SK-N-SH (cell line): ENCODE results near the gene CCNB1. TPM values are rescaled to one million over a fixed set of nuclear protein-coding genes. Genes with fewer than 3 reads are reported as not detected.

Experiments
- CTCF ChIA-PET: fragments of 300-600, 350-600 bp; formaldehyde crosslinking; extraction: SDS; loops from one replicate; lab custom pipeline; 2021; lab: Yijun Ruan, JAX
- POLR2A ChIA-PET: fragments of 350-600 bp; sonication (Branson Sonifier 250); formaldehyde crosslinking; extraction: SDS; loops from one replicate; lab custom pipeline; 2020; ENCODE audit warnings: antibody characterized with exemption, inconsistent platforms; lab: Yijun Ruan, JAX
- DNase-seq: peaks from one replicate; pipeline ENCODE4 v3.0.0; 2012
- H2AFZ ChIP-seq: fragments of 200-600 bp; sonication (generic); 2 replicates; pipeline ENCODE4 v1.8.1; 2016; ENCODE audit warnings: antibody characterized with exemption, mild to moderate bottlenecking, low read depth
- H3F3A ChIP-seq: fragments of 200-600 bp; sonication (generic); replicated peaks from 2 replicates; pipeline ENCODE3; 2016; ENCODE audit warnings: antibody characterized with exemption, mild to moderate bottlenecking; ENCODE audit not compliant: insufficient read depth
- H3K27ac ChIP-seq, 2 experiments: fragments of 200-500 bp in 1 of 2; fragments of 200-600 bp in 1 of 2; sonication (Bioruptor generic) in 1 of 2; sonication (generic), shearing (Covaris generic) in 1 of 2; 2 replicates each; pipeline versions ENCODE4 v1.5.1 to v1.6.1; 2014 to 2016; ENCODE audit warnings: low read depth in 2 of 2, inconsistent platforms in 1 of 2, low read length in 1 of 2, mild to moderate bottlenecking in 1 of 2, mixed read lengths in 1 of 2
- H3K27me3 ChIP-seq: fragments of 200-600 bp; sonication (generic), shearing (Covaris generic); 2 replicates; pipeline ENCODE4 v1.6.1; 2016; ENCODE audit warnings: mixed run types; ENCODE audit not compliant: insufficient read depth
- H3K36me3 ChIP-seq, 2 experiments: fragments of 200-500 bp in 1 of 2; fragments of 200-600 bp in 1 of 2; sonication (Bioruptor generic) in 1 of 2; sonication (generic) in 1 of 2; replicated peaks in 1 of 2; 2 replicates each; pipeline versions ENCODE3 to v1.5.1; 2014 to 2016; ENCODE audit warnings: low read length in 1 of 2, mild to moderate bottlenecking in 1 of 2; ENCODE audit not compliant: insufficient read depth in 2 of 2, control insufficient read depth in 1 of 2
- H3K4me1 ChIP-seq, 2 experiments: fragments of 200-500 bp in 1 of 2; fragments of 200-600 bp in 1 of 2; sonication (Bioruptor generic) in 1 of 2; sonication (generic), shearing (Covaris generic) in 1 of 2; 2 replicates each; pipeline versions ENCODE4 v1.5.1 to v1.6.1; 2014 to 2016; ENCODE audit warnings: low read depth in 1 of 2, low read length in 1 of 2, mixed run types in 1 of 2; ENCODE audit not compliant: insufficient read depth in 2 of 2, control insufficient read depth in 1 of 2
- H3K4me2 ChIP-seq: fragments of 200-600 bp; sonication (generic), shearing (Covaris generic); 2 replicates; pipeline ENCODE4 v1.6.1; 2017; ENCODE audit warnings: mixed run types
- H3K4me3 ChIP-seq, 2 experiments: fragments of 200-500 bp in 1 of 2; fragments of 200-600 bp in 1 of 2; sonication (Bioruptor generic) in 1 of 2; sonication (generic), shearing (Covaris generic) in 1 of 2; 2 replicates each; pipeline versions ENCODE4 v1.5.1 to v1.8.1; 2014 to 2016; ENCODE audit warnings: low read depth in 2 of 2, inconsistent platforms in 1 of 2, low read length in 1 of 2, mild to moderate bottlenecking in 1 of 2, mixed read lengths in 1 of 2, moderate library complexity in 1 of 2
- H3K79me2 ChIP-seq: fragments of 200-600 bp; sonication (generic); 2 replicates; pipeline ENCODE4 v1.8.1; 2017; ENCODE audit warnings: mild to moderate bottlenecking; ENCODE audit not compliant: insufficient read depth
- H3K9ac ChIP-seq: fragments of 200-600 bp; sonication (generic); 2 replicates; pipeline ENCODE4 v1.6.1; 2017; ENCODE audit warnings: mixed run types
- H3K9me2 ChIP-seq: fragments of 200-600 bp; sonication (generic); 2 replicates; pipeline ENCODE4 v1.6.1; 2017; ENCODE audit warnings: mixed run types
- H3K9me3 ChIP-seq: fragments of 200-600 bp; sonication (generic); 2 replicates; pipeline ENCODE4 v1.6.1; 2017; ENCODE audit warnings: mixed run types, mild to moderate bottlenecking, moderate library complexity
- H4K20me1 ChIP-seq: fragments of 200-600 bp; sonication (generic); 2 replicates; pipeline ENCODE4 v1.6.1; 2017; ENCODE audit warnings: mild to moderate bottlenecking, mixed run types; ENCODE audit not compliant: insufficient read depth
- CHD2 ChIP-seq: fragments of 150-350 bp; IDR thresholded peaks from 2 replicates; pipeline ENCODE4 v1.6.1; 2018; ENCODE audit warnings: low read length; ENCODE audit not compliant: partially characterized antibody
- EZH2phosphoT487 ChIP-seq: fragments of 200-600 bp; sonication (generic); IDR thresholded peaks from 2 replicates; pipeline ENCODE4 v1.6.1; 2017; ENCODE audit warnings: low read depth, mixed run types, mild to moderate bottlenecking, antibody characterized with exemption, moderate library complexity, borderline replicate concordance
- JUND ChIP-seq: IDR thresholded peaks from 2 replicates; pipeline ENCODE4 v1.4.0; 2012
- NFIC ChIP-seq: IDR thresholded peaks from 2 replicates; pipeline ENCODE4 v1.4.0; 2012; ENCODE audit warnings: borderline replicate concordance
- RAD21 ChIP-seq: IDR thresholded peaks from 2 replicates; pipeline ENCODE4 v1.6.1; 2012; ENCODE audit warnings: mild to moderate bottlenecking, low read length
- RCOR1 ChIP-seq: fragments of 150-350 bp; IDR thresholded peaks from 2 replicates; pipeline ENCODE4 v1.6.1; 2017; ENCODE audit warnings: antibody characterized with exemption, low read length
- SMC3 ChIP-seq: IDR thresholded peaks from 2 replicates; pipeline ENCODE4 v1.6.1; 2012; ENCODE audit warnings: low read depth, low read length, improper control_type of control experiment
- TCF12 ChIP-seq: IDR thresholded peaks from 2 replicates; pipeline ENCODE4 v1.4.0; 2012
- YY1 ChIP-seq: IDR thresholded peaks from 2 replicates; pipeline ENCODE4 v1.4.0; 2012; ENCODE audit warnings: low read depth, mild to moderate bottlenecking
- WGBS: methylation state at CpG from one replicate; pipeline ENCODE4 v1.1.6; 2017; ENCODE audit warnings: low lambda C conversion rate; 5-methylcytosine and 5-hydroxymethylcytosine counted together
- polyA plus RNA-seq, 3 experiments: library from polyadenylated mRNA; depleted of rRNA; stranded (reverse); fragments of >200 nt; gene quantifications; 2 replicates each; pipeline ENCODE4 v1.2.3, GENCODE V29; 2012
- TF ChIP-seq, protein P1 (sequence below): fragments of 200-600 bp; sonication (generic); IDR thresholded peaks from 2 replicates; pipeline ENCODE4 v1.6.1; 2017; ENCODE audit warnings: antibody characterized with exemption, mild to moderate bottlenecking, moderate library complexity
- TF ChIP-seq, protein P2 (sequence below): fragments of 150-350 bp; IDR thresholded peaks from 2 replicates; pipeline ENCODE4 v1.6.1; 2017; ENCODE audit warnings: antibody characterized with exemption, low read length, low read depth, borderline replicate concordance
- TF ChIP-seq, protein P3 (sequence below): IDR thresholded peaks from 2 replicates; pipeline ENCODE4 v1.4.0; 2012; ENCODE audit warnings: low read depth, borderline replicate concordance

Gene CCNB1
- polyA plus RNA-seq, 1 of the 3 experiments (the other 2 are of a cell fraction) = 78.6 TPM

DNA sequence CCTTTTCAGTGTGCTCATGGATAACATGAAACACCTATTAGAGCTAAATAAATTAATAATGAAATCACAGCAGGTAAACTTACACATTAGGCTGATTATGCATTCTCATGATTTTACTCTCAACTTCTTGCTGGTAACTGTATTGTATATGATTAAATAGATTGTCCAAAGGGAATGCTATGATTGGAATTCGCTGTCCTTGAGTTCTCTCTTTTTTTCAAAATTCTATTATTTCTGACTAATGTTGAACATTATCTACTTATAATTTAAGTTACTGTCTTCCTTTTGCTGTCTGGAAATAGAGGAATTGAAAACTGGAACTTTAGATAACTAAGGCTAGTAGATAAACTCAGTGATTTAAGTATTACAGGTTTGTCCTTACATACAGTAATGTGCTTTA lies 35.5 kb downstream of the CCNB1 start (continued):
- TF ChIP-seq, protein P1, sequence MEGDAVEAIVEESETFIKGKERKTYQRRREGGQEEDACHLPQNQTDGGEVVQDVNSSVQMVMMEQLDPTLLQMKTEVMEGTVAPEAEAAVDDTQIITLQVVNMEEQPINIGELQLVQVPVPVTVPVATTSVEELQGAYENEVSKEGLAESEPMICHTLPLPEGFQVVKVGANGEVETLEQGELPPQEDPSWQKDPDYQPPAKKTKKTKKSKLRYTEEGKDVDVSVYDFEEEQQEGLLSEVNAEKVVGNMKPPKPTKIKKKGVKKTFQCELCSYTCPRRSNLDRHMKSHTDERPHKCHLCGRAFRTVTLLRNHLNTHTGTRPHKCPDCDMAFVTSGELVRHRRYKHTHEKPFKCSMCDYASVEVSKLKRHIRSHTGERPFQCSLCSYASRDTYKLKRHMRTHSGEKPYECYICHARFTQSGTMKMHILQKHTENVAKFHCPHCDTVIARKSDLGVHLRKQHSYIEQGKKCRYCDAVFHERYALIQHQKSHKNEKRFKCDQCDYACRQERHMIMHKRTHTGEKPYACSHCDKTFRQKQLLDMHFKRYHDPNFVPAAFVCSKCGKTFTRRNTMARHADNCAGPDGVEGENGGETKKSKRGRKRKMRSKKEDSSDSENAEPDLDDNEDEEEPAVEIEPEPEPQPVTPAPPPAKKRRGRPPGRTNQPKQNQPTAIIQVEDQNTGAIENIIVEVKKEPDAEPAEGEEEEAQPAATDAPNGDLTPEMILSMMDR = no peak
- no peak for TF ChIP-seq SMC3

DNA sequence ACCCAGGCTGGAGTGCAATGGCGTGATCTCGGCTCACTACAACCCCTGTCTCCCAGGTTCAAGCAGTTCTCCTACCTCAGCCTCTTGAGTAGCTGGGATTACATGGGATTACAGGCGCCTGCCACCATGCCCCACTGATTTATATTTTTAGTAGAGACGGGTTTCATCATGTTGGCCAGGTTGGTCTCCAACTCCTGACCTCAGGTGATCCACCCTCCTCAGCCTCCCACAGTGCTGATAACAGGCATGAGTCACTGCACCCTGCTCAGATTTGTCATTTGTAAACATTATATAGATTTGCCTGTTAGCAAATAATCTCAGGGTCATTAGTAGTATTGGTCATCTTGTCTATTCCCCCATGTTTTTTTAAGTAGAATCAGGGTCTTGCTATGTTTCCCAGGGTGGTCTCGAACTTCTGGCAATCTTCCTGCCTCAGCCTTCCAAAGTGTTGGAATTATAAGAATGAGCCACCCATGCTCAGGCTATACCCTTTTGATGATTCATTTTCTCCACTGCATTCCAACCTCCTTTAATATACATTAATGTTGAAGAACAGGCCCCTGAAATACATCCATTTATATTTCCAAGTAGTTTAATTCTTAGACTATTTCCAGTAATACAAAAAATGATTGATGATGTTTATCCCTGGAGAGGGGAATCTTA lies 39.7 kb downstream of the CCNB1 start:
- H3K9me3 ChIP-seq = no peaks in the 10 kb centered on the region
- H3K4me2 ChIP-seq = no peak overlapping the region
- H3K9me2 ChIP-seq = no peaks in the 10 kb centered on the region
- peaks cover 14% of the 10 kb centered on the region for H3F3A ChIP-seq
- 87% methylated on average over 5 of the region's 5 CpGs for WGBS
- DNase-seq = no peak
- no peaks in the 10 kb centered on the region for H4K20me1 ChIP-seq
- no peaks in the 10 kb centered on the region for H3K79me2 ChIP-seq
- no peak overlapping the region for H3K4me3 ChIP-seq
- H3K27ac ChIP-seq = no peak overlapping the region
- H3K36me3 ChIP-seq = peaks cover 0 to 4% of the 10 kb centered on the region in 2 experiments
- H2AFZ ChIP-seq = no peak overlapping the region
- TF ChIP-seq, protein P2, sequence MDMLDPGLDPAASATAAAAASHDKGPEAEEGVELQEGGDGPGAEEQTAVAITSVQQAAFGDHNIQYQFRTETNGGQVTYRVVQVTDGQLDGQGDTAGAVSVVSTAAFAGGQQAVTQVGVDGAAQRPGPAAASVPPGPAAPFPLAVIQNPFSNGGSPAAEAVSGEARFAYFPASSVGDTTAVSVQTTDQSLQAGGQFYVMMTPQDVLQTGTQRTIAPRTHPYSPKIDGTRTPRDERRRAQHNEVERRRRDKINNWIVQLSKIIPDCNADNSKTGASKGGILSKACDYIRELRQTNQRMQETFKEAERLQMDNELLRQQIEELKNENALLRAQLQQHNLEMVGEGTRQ = no peak
- TF ChIP-seq NFIC = no peak
- TF ChIP-seq RAD21 = no peak
- TF ChIP-seq, protein P3, sequence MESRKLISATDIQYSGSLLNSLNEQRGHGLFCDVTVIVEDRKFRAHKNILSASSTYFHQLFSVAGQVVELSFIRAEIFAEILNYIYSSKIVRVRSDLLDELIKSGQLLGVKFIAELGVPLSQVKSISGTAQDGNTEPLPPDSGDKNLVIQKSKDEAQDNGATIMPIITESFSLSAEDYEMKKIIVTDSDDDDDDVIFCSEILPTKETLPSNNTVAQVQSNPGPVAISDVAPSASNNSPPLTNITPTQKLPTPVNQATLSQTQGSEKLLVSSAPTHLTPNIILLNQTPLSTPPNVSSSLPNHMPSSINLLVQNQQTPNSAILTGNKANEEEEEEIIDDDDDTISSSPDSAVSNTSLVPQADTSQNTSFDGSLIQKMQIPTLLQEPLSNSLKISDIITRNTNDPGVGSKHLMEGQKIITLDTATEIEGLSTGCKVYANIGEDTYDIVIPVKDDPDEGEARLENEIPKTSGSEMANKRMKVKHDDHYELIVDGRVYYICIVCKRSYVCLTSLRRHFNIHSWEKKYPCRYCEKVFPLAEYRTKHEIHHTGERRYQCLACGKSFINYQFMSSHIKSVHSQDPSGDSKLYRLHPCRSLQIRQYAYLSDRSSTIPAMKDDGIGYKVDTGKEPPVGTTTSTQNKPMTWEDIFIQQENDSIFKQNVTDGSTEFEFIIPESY = no peak
- no peak for TF ChIP-seq CHD2
- no peak for TF ChIP-seq RCOR1
- TF ChIP-seq JUND = no peak
- TF ChIP-seq YY1 = no peak
- TF ChIP-seq EZH2phosphoT487 = no peak
- no peak for TF ChIP-seq TCF12
- TF ChIP-seq, all 33 proteins: peak for 0
- Histone ChIP-seq H3K9ac (no peak overlapping the region), H3K4me1 (no peaks in the 10 kb centered on the region), H3K27me3 (no peaks in the 10 kb centered on the region)
- CTCF ChIA-PET = no interaction called here
- POLR2A ChIA-PET = no interaction called here
